VCaP (cell line): Measurements from ENCODE around the gene JMJD7.
A peak's percentile ranks its signal among the peaks of the same experiment; 100 is the strongest.

Source experiments
- H3K27ac ChIP-seq: fragments of 450-650 bp; 2 replicates; pipeline ENCODE4 v1.5.1; 2017
- TF ChIP-seq, protein P1 (sequence below): fragments of 450-650 bp; conservative IDR thresholded peaks from 2 replicates; pipeline ENCODE4 v1.5.1; 2017; ENCODE audit warnings: mild to moderate bottlenecking, moderate library complexity

Gene JMJD7

DNA sequence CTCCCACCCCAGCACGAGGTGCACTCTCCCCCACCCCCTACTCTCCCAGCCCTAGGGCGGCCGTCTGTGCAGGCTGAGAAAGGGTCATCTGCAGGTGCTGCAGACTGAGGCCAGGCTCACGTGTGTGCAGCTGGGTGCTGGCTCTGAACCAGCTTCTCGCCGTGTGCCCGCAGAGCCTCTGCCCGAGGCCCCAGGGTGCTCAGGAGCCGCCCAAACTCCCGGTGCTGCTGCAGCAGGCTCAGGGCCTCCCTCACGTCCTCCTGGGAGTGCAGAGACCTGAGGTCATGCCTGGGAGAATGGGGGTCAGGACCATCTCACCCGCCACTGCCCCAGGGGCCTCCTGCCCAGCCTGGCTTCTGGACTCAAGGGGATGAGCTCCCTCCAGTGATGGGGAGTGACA, 48.8 kb downstream of the JMJD7 start:
- TF ChIP-seq, protein P1, sequence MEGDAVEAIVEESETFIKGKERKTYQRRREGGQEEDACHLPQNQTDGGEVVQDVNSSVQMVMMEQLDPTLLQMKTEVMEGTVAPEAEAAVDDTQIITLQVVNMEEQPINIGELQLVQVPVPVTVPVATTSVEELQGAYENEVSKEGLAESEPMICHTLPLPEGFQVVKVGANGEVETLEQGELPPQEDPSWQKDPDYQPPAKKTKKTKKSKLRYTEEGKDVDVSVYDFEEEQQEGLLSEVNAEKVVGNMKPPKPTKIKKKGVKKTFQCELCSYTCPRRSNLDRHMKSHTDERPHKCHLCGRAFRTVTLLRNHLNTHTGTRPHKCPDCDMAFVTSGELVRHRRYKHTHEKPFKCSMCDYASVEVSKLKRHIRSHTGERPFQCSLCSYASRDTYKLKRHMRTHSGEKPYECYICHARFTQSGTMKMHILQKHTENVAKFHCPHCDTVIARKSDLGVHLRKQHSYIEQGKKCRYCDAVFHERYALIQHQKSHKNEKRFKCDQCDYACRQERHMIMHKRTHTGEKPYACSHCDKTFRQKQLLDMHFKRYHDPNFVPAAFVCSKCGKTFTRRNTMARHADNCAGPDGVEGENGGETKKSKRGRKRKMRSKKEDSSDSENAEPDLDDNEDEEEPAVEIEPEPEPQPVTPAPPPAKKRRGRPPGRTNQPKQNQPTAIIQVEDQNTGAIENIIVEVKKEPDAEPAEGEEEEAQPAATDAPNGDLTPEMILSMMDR = no peak
- peak overlapping the region; percentile 72 for H3K27ac ChIP-seq

DNA sequence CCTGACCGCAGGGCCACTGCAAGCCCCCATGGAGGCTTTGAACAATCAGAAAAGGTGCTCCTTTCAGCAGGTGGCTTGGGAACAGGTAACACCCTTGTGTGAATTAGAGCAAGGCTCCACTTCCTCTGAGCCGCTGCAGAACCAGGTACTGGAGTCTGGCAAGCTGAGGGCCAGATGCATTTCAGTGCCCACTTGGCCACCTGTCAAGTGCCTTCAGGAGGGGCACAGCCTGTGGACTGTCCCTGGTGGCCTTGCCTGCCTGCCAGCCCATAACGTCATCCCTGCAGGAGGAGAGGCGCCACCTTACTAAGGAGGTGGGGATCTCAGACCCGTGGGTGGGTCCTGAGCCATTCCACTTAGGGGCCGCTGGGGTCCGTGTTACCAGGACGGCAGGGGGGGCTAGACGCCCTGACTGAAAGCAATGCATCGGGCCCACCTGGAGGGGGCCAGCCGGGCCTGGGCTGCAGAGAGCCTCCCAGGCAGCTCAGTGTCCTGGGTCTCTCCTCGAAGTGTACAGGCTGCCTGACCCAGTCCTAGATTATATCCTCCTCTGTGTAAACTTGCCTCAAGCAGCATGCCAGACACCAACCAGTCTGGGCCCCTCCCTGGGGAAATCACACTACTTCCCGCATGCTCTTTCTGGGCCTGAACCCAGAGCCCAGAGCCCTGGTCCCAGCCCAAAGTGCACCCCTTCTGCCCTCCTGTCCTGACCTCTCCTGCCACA, 49.9 kb downstream of the JMJD7 start:
- H3K27ac ChIP-seq = peak overlapping the region; percentile 72

DNA sequence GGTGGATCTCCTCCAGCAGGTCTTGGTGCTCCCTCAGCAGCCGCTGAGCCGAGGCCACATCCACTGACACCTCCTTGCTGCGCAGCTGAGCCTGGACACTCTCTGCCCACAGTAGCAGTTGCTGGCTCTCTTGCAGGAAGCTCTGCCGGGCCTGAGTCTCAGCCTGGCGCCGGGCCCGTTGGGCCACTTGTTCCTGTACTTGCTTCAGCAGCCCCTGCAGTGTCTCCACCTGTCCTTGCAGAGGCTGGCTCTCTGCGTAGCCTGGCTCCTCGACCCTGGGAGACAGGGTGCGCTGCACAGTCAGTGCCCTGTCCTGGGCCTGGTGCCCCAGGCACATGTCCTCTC, 50.4 kb downstream of the JMJD7 start:
- TF ChIP-seq, protein P1 = no peak
- peak overlapping the region; percentile 72 for H3K27ac ChIP-seq

More for the DNA sequence above, 49.9 kb downstream of the JMJD7 start:
- TF ChIP-seq, protein P1 = no peak

DNA sequence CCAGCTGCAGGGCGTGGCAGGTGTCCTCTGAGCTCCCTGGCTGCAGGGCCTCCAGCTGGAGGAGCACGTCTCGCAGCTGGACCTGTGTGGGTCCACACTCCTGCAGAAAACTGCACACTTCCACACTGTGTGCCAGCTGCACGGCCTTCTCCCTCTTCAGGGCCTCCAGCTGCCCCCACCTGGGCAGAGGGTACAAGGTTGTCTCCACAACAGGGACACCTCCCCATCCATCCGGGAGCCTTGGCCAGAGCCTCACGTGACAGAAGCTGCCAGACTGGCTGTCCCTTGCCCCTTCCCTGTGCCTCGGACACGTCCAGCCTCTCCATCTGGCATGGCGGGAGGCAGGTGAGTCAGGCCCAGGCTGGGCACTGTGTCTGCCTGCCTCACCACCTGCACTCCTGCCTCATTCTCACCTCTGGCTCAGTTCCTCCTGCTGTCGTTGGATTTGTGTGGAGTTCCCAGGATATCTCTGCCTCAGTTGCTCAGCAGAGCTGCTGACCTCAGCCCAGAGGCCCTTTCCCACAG, 51.5 kb downstream of the JMJD7 start:
- H3K27ac ChIP-seq = no peak overlapping the region; the same call in 1 of the 2 replicates
- TF ChIP-seq, protein P1 = no peak

DNA sequence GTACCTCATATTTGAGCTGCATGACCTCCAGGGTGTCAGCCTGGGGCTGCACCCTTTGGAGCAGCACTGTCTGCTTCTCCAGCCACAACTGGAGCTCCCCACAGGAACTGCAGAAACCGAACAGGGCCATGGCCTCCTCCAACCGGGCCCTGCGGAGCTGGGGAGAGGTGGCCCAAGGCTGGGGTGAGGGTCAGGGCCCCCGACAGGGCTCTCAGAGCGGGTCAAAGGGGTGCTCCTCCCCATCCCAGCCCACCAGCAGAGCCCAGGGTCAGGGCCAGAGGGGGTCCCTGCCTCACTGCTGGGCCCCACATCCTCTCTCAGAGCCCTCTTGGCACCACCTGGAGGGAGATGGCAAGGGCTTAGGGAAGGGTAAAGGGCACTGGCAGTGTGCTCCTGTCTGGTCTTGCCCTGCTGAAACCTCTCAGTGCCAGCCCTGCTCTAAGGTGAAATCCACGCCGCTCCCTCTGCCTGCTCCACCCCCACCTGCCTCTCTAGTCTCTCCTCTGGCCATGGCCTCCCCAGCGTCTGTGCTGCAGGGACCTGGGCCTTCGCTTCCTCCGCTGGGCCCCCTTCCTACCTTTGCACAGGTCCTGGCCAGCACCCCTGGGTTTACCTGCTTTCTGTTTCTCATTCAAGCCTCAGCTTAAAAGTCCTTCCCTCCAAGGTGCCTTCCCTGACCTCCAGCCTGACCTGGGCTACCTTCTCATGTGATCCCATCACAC, 52.4 kb downstream of the JMJD7 start:
- H3K27ac ChIP-seq = no peak overlapping the region
- TF ChIP-seq, protein P1 = no peak

DNA sequence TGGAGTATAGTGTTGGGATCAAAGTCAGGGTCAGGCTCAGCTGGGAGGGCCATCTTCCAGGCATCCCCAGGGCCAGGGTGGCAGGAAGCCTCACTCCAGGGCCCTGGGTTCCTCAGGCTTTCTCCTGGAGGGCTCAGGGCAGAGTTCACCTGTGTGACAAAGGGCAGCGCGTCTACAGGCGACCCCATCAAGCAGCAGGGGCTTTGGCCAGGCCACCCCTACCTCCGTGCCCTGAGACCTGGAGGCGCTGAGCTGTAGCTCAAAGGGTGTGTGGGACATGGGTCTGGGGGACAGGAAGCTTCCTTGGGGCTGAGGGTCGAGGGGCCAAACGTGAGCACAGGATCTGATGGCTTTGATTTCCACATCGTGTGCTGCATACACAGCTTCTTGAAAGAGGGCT, 53.2 kb downstream of the JMJD7 start:
- TF ChIP-seq, protein P1 = no peak
- H3K27ac ChIP-seq = no peak overlapping the region

DNA sequence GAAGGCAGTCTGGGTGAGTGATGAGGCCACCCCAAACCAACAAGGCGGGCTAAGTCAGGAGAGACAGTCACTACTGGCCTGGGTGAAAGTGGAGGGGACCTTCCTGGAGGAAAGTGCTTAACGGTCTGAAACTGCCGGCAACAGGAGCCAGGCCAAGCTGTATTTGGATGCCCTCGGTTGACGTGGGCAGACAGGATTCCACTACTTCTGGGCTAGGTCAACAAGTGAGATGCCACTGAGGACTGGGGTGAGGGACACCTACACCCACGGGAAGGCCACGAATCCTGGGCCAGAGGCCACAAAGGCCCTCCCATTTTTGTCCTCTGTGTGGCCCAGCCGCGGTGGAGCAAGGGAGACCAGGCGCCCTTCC, 53.6 kb downstream of the JMJD7 start:
- H3K27ac ChIP-seq = no peak overlapping the region
- TF ChIP-seq, protein P1 = no peak
